HEK293 (cell line): ENCODE measurements around the gene DERL2.

Source experiments
- CTCF ChIA-PET: fragments of 350-600 bp; formaldehyde crosslinking; extraction: SDS; loops from one replicate; lab custom pipeline; 2021; ENCODE audit warnings: antibody characterized with exemption; lab: Yijun Ruan, JAX
- POLR2A ChIA-PET: fragments of 300-600 bp; formaldehyde crosslinking; extraction: SDS; loops from one replicate; lab custom pipeline; 2020; ENCODE audit warnings: antibody characterized with exemption, inconsistent platforms; lab: Yijun Ruan, JAX
- H3K27ac ChIP-seq: fragments of 200-500 bp; sonication (Bioruptor generic); 2 replicates; pipeline ENCODE4 v1.5.1; 2014; ENCODE audit warnings: low read depth, low read length, control low read depth, inconsistent platforms; ENCODE audit errors: extremely low read depth
- H3K36me3 ChIP-seq, 2 experiments: fragments of 200-500 bp in 1 of 2; sonication (Bioruptor generic) in 1 of 2; 1 replicate in 1 of 2; 2 replicates in 1 of 2; pipeline ENCODE4 v1.5.1; 2014 to 2017; ENCODE audit warnings: inconsistent platforms in 2 of 2, low read length in 2 of 2; ENCODE audit not compliant: control insufficient read depth in 2 of 2, insufficient read depth in 1 of 2
- H3K4me1 ChIP-seq: fragments of 200-500 bp; sonication (Bioruptor generic); 2 replicates; pipeline ENCODE4 v1.5.1; 2014; ENCODE audit warnings: mild to moderate bottlenecking, low read length, inconsistent platforms; ENCODE audit not compliant: control insufficient read depth, insufficient read depth
- H3K4me3 ChIP-seq: 2 replicates; pipeline ENCODE4 v1.5.1; 2011; ENCODE audit warnings: low read depth, mild to moderate bottlenecking, control low read depth, low read length, moderate library complexity
- H3K9me3 ChIP-seq: fragments of 200-500 bp; sonication (Bioruptor generic); 2 replicates; pipeline ENCODE4 v1.5.1; 2014; ENCODE audit warnings: low read depth, low read length, inconsistent platforms; ENCODE audit not compliant: control insufficient read depth, insufficient read depth
- YY1 ChIP-seq: fragments of 450-650 bp; formaldehyde crosslinking; IDR thresholded peaks from 2 replicates; pipeline ENCODE4 v1.5.1; 2018; ENCODE audit warnings: missing biosample characterization, missing genetic modification characterization
- ZBTB17 ChIP-seq: fragments of 450-650 bp; formaldehyde crosslinking; IDR thresholded peaks from 2 replicates; pipeline ENCODE4 v1.5.1; 2016; ENCODE audit warnings: missing biosample characterization, missing genetic modification characterization
- ZNF23 ChIP-seq: fragments of 450-650 bp; formaldehyde crosslinking; IDR thresholded peaks from 2 replicates; pipeline ENCODE4 v1.5.1; 2016; ENCODE audit warnings: missing biosample characterization, missing genetic modification characterization, borderline replicate concordance

Gene DERL2

GRCh38 chr17:5422505-5422904, 63.5 kb downstream of the DERL2 start:
- ChIA-PET CTCF (interaction anchor here (0.8 to 0.9 kb wide), 2 partner anchors 15 to 17 kb away, joined by 5 read pairs; partner anchors contain the start of gene C1QBP), POLR2A (interaction anchor here (1.4 kb wide), 1 partner anchor 17 kb away, joined by 7 read pairs; the partner anchor contains the start of gene C1QBP)
- no peaks in the 10 kb centered on the region for H3K9me3 ChIP-seq
- no peak overlapping the region for H3K4me3 ChIP-seq
- no peaks in the 10 kb centered on the region for H3K4me1 ChIP-seq
- H3K36me3 ChIP-seq: peaks cover 61 to 62% of the 10 kb centered on the region in 2 experiments
- TF ChIP-seq ZBTB17: 0 out of 2 replicates have a peak, but pooled peaks have one; percentile 10
- TF ChIP-seq YY1 (tag by site-specific recombination): no peak
- no peak for TF ChIP-seq ZNF23
- no peak overlapping the region for H3K27ac ChIP-seq
